Upper lobe of right lung (tissue), 1 donor: ENCODE results near the gene PROS1. TPM values are rescaled to one million over a fixed set of nuclear protein-coding genes. Genes with fewer than 3 reads are reported as not detected.
"Not testable (repeated sequence)": the region's sequence is repeated elsewhere in the genome, so short reads cannot be mapped to it uniquely, and the experiment has no call there.

Source experiments
- ATAC-seq: fragments of 200-7000 bp; cut with Tn5 transposase; one replicate; pipeline ENCODE4 v1.9.1; 2020; ENCODE audit warnings: mild to moderate bottlenecking, moderate library complexity
- DNase-seq: peaks from one replicate; pipeline ENCODE4 v3.0.0-alpha.2; 2020
- H3K27ac ChIP-seq: fragments of 200-600 bp; one replicate; pipeline ENCODE4 v1.8.0; 2022
- H3K27me3 ChIP-seq: fragments of 200-600 bp; one replicate; pipeline ENCODE4 v1.8.0; 2022; ENCODE audit warnings: mild to moderate bottlenecking
- H3K36me3 ChIP-seq: fragments of 200-600 bp; one replicate; pipeline ENCODE4 v1.8.0; 2022
- H3K4me1 ChIP-seq: fragments of 200-600 bp; one replicate; pipeline ENCODE4 v1.8.0; 2022
- H3K4me3 ChIP-seq: fragments of 200-600 bp; one replicate; pipeline ENCODE4 v1.8.0; 2022; ENCODE audit warnings: mild to moderate bottlenecking
- H3K9me3 ChIP-seq: fragments of 200-600 bp; one replicate; pipeline ENCODE4 v1.8.0; 2022
- CTCF ChIP-seq: fragments of 200-600 bp; IDR thresholded peaks from one replicate; pipeline ENCODE4 v1.8.0; 2022; ENCODE audit warnings: antibody characterized with exemption
- intact Hi-C: fragments of 100-400 bp; cut with DNase I; formaldehyde crosslinking; loops from one replicate; pipeline ENCODE4 v1.11.0; 2022
- total RNA-seq: library from RNA; stranded (reverse); fragmentation: NEBNext Ultra II Directional; extraction: Animal tissue kit (Norgen Biotek cat#: 25700); gene quantifications from one replicate; pipeline ENCODE4 v1.2.1, GENCODE V29; 2021
- donor health status: DM: no; HTN: yes; CAD: no; lungs with severe emphysema.

The PROS1 gene
- total RNA-seq, 1 donor from 2014 or later, result 70.5 TPM

- TF ChIP-seq CTCF, result no peak
- H3K4me1 ChIP-seq, result no peaks in the 10 kb centered on the region
- H3K27ac ChIP-seq, result no peak overlapping the region
- no peaks in the 10 kb centered on the region for H3K27me3 ChIP-seq
- no peaks in the 10 kb centered on the region for H3K9me3 ChIP-seq
- ATAC-seq, result no peak
- intact Hi-C loops, result no loop called here
- H3K36me3 ChIP-seq, result no peaks in the 10 kb centered on the region
- no peak for DNase-seq
- no peak overlapping the region for H3K4me3 ChIP-seq
These were observed 3.7 kb downstream of the PROS1 start for GRCh38 chr3:93969997-93970396.

GRCh38 chr3:93969443-93969842 is 4.3 kb downstream of the PROS1 start:
- no peak overlapping the region for H3K4me3 ChIP-seq
- H3K36me3 ChIP-seq, result no peaks in the 10 kb centered on the region
- intact Hi-C loops, result no loop called here
- no peak overlapping the region for H3K27ac ChIP-seq
- no peaks in the 10 kb centered on the region for H3K9me3 ChIP-seq
- no peak for TF ChIP-seq CTCF
- H3K4me1 ChIP-seq, result no peaks in the 10 kb centered on the region
- ATAC-seq (no peak), DNase-seq (no peak)
- no peaks in the 10 kb centered on the region for H3K27me3 ChIP-seq

GRCh38 chr3:93965106-93965505 is 8.6 kb downstream of the PROS1 start:
- ATAC-seq, H3K4me3 ChIP-seq, H3K9me3 ChIP-seq: not testable (repeated sequence)

GRCh38 chr3:93962798-93963197 is 10.9 kb downstream of the PROS1 start:
- intact Hi-C loops, result no loop called here
- ATAC-seq, result no peak
- H3K27ac ChIP-seq, result no peak overlapping the region
- H3K27me3 ChIP-seq, result no peaks in the 10 kb centered on the region
- TF ChIP-seq CTCF, result no peak
- no peaks in the 10 kb centered on the region for H3K36me3 ChIP-seq
- H3K9me3 ChIP-seq, result no peaks in the 10 kb centered on the region
- H3K4me3 ChIP-seq, result no peak overlapping the region
- DNase-seq, result no peak
- H3K4me1 ChIP-seq, result no peaks in the 10 kb centered on the region

More at GRCh38 chr3:93965106-93965505, 8.6 kb downstream of the PROS1 start:
- intact Hi-C loops, DNase-seq, H3K27ac ChIP-seq, H3K36me3 ChIP-seq, H3K4me1 ChIP-seq, H3K27me3 ChIP-seq: not testable (repeated sequence)

DNA sequence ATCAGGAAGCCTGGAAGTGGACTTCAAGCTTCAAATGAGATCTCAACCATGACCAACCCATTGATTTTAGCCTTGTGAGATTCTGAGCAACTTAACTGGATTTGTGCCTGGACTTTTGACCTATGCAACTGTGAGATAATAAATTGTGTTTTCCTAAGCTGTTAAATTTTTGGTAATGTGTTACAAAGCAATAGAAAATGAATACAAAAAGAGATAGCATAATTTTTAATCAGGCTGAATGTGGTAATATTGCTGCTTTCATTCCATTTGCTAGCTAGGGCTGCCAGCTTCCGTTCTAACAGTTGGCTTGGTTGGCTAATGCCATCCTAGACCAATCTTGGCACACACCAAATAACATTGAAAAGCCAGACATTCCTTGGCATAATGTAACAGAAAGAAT is 12.2 kb downstream of the PROS1 start:
- ATAC-seq (no peak), DNase-seq (no peak)
- Histone ChIP-seq H3K27me3 (no peaks in the 10 kb centered on the region), H3K27ac (no peak overlapping the region), H3K4me3 (no peak overlapping the region), H3K9me3 (no peaks in the 10 kb centered on the region), H3K4me1 (no peaks in the 10 kb centered on the region), H3K36me3 (no peaks in the 10 kb centered on the region)
- TF ChIP-seq CTCF, result no peak
- intact Hi-C loops, result no loop called here

DNA sequence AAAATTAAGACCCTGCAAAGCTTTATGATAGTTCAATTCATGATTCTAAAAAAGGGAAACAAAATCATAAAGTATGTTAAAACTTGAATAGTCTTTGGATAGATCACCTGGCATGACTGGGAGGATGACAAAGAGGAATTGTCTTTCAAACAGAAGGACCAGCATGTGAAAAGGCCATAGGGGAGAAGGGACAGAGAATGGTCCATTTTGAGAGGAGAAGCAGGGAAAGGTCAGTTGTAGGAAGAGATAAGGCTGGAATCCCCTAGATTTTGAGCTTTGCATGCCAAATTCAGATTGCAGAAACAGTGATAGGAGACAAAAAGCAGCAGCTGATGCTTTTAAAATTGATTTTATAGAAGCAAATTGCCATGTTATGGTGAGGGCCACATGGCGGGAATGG is 12.7 kb downstream of the PROS1 start:
- no peak for TF ChIP-seq CTCF
- Histone ChIP-seq H3K4me3 (no peak overlapping the region), H3K27ac (no peak overlapping the region), H3K27me3 (no peaks in the 10 kb centered on the region), H3K36me3 (no peaks in the 10 kb centered on the region), H3K4me1 (no peaks in the 10 kb centered on the region), H3K9me3 (no peaks in the 10 kb centered on the region)
- DNase-seq, result no peak
- intact Hi-C loops, result no loop called here
- no peak for ATAC-seq

GRCh38 chr3:93949958-93950357 is 23.7 kb downstream of the PROS1 start:
- H3K27me3 ChIP-seq, H3K27ac ChIP-seq, DNase-seq, H3K4me1 ChIP-seq, ATAC-seq, intact Hi-C loops, H3K36me3 ChIP-seq, H3K9me3 ChIP-seq, H3K4me3 ChIP-seq: not testable (repeated sequence)

DNA sequence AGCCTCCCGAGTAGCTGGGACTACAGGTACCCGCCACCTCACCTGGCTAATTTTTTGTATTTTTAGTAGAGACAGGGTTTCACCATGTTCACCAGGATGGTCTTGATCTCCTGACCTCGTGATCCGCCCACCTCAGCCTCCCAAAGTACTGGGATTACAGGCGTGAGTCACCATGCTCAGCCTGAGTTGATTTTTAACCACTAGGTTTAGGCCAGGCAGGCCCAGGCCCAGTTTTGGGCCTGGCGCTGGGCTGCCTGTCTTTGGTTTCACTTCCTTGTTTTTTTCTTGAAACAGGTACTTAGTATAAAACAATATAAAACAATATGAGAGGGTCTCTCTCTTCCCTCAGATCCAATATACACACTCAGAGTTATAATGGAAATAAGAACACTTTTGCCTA is 36.2 kb downstream of the PROS1 start:
- H3K9me3 ChIP-seq, H3K27ac ChIP-seq, DNase-seq, H3K4me3 ChIP-seq, H3K27me3 ChIP-seq, H3K36me3 ChIP-seq, ATAC-seq, H3K4me1 ChIP-seq, intact Hi-C loops: not testable (repeated sequence)
